Kidney tubule cell (primary cell): ENCODE results near the gene AGRP.
"Not testable (repeated sequence)": the region's sequence is repeated elsewhere in the genome, so short reads cannot be mapped to it uniquely, and the experiment has no call there.

Source experiments
- DNase-seq: peaks from one replicate; pipeline ENCODE4 v3.0.0-alpha.2; 2018; ENCODE audit warnings: low spot score

Gene AGRP, protein sequence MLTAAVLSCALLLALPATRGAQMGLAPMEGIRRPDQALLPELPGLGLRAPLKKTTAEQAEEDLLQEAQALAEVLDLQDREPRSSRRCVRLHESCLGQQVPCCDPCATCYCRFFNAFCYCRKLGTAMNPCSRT

DNA sequence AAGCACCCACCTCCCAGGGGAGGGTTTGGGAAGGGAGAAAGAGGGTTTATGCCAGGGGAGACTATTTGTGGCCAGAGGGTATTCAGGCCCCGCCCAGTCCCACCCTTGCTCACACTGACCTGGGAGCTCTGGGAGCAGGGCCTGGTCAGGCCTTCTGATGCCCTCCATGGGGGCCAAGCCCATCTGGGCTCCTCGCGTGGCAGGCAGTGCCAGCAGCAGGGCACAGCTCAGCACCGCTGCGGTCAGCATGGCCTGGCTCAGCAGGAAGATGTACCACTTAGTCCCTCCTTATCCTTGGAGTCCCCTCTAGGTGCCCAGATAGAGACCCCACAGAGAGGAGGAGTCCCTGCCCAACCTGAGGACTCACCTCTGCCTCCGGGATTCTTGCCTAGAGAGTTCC, at the start of gene AGRP:
TSS of gene AGRP (minus strand) at position 398 of the 400 bp plus-strand sequence. CDS start at position 249, 149 bp downstream.
- DNase-seq = no peak

DNA sequence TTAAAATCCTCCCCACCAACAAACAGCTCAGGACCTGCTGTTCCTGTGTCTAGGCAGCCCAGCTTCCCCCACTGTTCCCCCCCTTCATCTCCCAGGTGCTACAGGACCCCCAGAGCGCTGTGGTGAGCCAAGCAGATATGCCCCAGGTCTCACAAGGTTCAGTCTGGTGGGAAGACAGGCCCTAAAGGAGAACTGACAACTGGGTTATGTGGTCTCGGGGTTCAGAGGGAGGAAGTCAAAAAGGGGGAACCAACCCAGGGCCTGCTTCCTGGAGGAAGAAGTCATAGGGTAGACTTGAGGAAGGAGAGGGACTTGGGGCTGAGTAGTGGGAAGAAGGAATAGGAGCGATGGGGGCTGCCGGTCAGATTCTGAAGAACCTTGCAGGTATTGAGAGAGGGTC, 47.9 kb upstream of the AGRP start:
- DNase-seq = no peak

DNA sequence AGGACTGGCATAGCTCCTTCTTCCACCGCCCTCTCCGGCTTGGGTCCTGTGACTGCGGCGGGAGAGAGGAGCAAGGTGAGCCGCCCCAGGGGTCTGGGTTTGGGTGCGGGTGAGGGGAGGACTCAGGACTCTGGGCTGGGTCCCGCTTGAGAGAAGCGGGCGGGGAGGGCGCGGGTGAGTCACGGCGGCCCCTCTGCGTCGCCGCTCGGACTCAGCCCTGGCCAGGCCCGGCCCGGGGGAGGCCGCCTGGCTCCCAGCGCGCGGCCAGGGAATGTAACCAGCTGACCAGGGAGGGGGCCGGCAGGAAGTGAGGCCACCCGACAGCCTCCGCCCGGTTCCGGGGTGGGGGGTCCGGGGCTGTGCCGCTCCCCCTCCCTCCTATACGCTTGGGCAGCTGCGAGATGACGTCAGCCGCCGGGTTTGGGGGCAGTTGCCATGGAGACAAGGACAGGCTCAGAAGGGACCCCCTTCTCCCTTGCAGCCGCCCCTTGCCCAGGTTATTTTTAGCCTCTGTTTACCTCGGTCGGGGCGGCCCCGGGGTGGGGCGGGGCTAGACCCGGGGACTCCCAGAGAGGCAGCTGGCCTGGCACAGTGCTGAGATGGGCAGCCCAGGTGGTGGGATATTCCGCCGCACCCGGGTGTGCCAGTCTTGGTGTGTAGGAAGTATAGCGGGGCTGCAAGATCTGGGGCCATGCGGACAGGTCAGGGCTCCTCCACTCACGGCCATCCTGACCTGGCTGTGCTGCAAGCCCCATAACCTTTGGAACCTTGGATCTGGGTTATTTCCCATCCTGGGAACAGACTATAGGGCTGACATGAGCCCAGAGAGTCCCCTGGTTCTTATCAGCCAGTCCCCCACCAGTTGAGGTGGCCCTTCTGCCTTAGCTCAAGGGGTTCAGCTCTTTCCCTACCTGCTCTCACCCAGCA, 46.9 kb upstream of the AGRP start:
- peak; percentile 92 for DNase-seq

DNA sequence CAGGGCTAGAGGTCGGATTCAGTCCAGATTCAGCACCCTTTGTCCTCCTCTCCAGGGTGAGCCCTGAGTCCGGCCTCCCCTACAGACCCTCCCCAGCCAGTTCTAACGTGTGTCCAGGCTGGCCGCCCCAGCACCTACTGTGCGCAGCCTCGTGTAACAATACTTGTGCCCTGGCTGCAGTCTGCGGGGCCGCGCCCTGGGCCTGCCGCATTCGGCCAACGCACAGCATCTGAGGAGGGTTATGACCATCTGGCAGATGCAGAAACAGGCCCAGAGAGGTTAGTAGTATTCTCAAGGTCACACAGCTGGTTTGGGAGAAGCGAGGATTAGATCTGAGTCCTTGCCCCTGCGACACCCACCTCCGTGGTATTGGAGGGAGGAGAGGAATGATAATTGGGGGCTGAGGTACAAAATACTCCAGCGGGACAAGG, 46.2 kb upstream of the AGRP start:
- DNase-seq = peak; percentile 47

DNA sequence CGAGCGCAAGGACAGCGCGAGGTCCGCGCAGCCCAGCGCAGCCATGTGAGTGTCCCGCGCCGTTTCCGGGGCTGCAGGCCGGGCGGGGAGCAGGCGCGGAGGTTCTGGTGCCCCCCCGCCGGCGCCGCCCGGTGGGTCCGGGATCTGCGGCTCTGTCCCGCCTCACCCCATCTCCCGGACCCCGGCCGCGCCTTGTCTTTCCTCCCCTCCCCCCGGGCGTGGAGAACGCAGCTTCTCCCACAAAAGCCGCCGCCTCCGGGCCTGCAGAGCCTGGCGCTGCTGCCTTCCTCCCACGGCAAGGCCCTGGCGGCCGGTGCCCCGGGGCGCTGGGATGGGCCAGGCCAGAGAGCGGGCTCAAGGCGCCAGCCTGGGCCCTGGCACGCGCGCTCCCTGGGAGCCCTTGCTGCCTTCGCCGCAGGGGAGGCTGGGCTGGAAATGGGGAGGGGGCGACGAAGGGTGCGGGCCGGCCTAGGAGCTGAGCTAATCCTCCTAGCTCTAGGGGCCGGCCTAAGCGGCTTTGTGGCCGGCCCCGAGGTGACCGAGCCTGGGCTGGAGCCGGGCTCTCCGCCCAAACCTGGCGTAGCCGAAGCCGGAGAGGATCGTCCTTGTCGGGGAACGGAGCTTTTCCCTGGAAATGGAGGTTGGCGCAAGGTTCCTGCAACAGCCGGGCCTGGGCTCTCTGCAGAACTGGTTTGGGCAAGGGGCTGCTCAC, 45.7 kb upstream of the AGRP start:
- DNase-seq = peak; percentile 60

DNA sequence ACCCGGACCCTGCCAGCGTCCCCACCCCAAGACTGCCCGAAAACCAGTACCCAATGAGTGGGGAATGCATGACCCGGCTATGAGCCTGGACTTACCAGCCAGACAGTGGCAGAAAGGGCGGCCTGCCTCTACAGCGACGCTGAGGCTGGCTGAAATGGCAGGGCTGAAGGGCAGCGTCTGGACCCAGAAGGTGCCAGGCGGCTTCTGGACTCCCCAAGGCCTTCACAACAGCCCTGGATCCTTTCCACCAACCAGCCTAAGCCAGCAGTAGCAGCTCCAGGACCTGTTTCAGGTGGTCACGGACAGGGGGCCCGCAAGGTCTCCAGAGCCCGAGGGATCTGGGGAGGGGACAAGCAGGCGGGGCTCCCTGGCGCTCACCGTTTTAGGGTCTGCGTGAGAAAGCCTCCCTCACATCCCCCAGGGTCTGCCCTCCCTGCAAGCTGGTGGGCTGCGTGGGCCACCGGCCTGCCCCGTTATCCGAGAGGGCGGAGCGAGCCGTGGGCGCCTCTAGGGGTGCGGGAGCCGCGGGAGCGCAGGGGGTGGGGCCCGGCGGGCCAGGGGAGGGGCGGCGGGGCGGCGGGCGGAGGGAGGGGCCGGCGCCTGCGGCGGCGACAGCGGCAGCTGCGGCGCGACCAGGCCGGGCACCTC, 45.0 kb upstream of the AGRP start, which contains the start of gene RIPOR1:
TSS of gene RIPOR1 (plus strand) at position 608 of the 648 bp plus-strand sequence. CDS start 9,618 bp downstream, outside the sequence.
- DNase-seq = peak; percentile 40

DNA sequence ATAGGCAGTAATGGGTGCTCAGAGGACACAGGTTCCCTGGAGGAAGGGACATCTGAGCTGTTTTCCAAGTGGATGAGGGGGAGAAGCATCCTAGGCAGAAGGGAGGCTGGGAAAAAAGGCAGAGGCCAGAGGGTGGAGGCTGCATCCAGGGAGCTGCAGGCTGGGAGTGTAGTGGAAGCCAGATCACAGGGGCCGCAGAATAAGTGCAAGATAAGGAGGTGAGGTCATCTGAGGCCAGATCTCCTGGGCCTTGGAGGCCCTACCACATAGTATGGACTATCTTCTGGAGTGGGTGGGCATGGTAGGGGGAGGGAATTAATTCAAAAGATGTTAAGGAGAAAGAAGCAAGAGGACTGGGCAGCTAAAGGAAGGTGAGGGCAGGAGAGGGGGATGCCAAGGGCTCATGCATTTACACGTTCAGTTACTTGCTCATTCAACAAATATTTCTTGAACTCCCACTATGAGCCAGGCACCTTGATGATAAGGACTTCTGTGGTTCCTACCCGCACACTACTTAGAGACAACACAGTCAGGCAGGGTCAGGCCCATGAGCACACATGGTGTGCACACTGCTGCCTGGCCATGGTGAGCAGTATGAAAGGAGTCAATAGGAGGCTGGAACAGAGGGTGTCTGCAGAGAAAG, 42.9 kb upstream of the AGRP start:
- peak; percentile 74 for DNase-seq

DNA sequence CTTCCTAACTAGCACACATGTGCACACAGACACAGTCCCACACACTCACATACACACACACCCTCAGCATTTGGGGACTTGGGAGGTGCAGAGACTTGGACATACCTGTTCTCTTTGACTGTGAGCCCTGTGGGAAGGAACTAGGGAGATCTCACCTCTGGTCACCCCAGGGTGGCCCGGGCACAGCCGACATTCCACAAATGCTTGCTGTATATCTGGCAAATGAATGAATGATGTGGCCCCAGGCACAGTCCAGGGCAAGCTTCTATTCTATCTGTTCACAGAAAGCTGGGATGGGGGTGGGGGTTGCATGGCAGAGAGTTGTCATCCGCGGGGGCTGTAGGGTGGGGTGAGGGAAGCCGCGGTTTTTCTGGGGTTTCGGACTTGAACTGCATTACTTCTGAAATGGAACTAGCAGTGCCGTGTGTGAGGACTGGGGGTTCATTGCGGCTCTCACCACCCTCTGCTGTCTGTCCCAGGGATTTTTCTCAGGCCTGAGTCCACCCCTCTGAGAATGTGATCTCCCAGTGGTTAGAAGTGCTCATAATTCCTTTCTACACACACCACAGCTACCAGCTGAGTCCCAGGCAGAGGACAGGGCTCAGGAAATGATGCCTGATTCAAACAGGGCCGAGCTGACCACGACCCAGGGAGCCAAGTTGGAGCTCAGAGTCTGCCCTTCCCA, 42.0 kb upstream of the AGRP start:
- peak; percentile 56 for DNase-seq

DNA sequence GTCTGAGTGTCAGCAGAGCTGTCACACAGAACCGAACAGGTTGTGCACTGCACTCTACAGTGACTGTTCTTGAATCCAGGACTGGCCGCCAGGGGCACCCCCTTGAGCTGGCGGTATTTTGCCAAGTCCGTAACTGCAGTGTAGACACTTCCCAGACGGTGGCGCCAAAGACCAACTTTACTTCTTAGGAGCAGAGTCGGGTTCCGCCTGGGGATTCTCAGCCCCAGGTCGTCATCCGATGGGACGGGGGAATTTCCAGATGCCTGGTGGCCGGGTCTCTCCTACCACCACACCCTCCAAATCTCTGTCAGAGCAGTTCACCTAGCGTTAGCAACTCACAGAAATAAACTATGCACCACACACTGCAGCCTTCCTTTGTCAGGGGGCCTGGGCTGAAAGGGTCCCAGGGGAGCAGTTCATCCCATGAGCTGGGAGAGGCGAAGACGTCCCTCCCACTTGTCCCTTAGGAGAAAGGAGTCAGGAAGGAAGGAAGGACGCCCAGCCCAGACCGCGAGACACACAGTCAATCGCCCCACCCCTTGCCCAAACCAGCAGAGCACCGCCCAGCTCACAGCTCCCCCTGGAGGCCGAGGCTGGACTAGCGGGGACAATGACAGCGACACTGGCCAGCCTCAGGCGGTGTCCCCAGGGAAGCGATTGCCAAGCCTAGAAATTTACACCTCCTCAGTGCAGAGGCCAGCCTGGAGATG, 37.9 kb upstream of the AGRP start:
- peak; percentile 97 for DNase-seq

DNA sequence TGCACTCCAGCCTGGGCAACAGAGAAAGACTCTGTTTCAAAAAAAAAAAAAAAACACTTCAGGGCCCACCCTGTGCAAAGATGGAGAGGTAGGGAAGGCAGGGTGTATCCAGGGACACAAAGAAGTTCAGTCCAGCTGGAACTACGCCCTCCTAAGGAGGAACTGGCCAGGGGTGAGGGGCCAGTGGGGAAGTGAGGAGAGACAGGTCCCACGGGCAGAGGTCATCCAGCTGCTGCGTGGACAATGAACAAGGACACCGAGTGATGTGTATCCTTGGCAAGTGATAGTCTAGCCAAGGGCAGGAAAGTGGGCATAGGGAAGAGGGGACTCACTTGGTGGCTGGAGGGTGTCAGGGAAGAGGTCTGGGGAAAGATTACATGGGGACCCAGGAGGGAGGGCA, 35.9 kb upstream of the AGRP start:
- no peak for DNase-seq

DNA sequence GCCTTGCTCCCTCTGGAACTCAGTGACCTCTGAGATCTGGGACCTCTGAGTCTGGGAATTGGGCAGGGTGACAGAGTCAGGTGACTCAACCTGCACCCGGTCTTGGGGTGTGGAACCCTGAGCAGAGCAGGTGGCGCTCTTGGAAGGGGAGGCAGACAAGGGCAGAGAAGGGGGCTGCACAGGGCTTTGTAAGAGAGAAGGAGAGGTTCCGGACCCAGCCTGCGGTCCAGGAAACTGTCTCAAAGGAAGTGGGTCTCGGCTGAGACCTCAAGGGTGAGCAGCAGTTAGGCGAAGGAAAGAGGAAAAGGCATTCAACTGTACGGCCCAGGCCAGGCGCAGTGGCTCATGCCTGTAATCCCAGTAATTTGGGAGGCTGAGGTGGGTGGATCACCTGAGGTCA, 35.3 kb upstream of the AGRP start:
- DNase-seq = no peak

DNA sequence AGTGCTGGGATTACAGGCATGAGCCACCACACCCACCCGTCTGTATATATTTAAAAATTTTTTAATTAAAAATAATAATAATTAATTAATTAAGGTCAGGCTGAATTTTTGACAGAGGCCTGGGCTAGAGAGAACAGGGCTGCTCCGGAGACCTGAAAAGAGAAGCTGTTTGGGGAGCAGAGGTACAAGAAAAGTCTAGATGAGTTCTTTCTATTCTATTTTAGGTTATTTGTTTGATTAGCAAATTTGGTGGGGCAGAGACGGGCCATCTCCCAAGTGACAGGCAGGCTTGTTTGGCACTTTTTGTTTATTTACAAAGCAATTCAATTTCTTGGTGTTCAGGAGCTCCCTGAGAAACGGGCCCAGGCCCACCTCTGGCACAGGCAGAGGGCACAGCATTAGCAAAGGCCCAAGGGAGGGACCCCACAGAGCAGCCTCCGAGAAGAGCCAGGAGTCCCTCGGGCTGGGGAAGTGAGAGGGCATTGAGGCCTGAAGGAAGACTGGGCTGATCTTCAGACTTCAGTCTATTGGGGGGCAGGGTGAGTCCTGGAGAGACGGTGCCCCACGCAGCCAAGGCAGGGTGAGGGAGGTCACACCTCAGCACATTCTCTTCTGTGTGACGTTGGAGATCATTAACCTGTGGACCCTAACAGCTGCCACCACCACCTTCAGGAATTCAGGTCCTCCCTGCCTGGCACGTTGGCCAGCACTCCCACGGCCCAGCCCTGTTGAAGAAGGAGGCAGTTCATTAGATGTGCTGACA, 34.5 kb upstream of the AGRP start:
- peak; percentile 94 for DNase-seq

DNA sequence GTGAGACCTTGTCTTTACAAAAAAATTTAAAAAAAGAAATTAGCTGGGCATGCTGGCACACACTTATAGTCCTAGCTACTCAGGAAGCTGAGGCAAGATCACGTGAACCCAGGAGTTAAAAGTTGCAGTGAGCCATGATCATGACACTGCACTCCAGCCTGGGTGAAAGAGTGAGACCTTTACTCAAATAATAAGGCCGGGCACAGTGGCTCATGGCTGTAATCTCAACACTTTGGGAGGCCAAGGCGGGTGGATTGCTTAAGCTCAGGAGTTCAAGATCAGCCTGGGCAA, 33.8 kb upstream of the AGRP start:
- no peak for DNase-seq

DNA sequence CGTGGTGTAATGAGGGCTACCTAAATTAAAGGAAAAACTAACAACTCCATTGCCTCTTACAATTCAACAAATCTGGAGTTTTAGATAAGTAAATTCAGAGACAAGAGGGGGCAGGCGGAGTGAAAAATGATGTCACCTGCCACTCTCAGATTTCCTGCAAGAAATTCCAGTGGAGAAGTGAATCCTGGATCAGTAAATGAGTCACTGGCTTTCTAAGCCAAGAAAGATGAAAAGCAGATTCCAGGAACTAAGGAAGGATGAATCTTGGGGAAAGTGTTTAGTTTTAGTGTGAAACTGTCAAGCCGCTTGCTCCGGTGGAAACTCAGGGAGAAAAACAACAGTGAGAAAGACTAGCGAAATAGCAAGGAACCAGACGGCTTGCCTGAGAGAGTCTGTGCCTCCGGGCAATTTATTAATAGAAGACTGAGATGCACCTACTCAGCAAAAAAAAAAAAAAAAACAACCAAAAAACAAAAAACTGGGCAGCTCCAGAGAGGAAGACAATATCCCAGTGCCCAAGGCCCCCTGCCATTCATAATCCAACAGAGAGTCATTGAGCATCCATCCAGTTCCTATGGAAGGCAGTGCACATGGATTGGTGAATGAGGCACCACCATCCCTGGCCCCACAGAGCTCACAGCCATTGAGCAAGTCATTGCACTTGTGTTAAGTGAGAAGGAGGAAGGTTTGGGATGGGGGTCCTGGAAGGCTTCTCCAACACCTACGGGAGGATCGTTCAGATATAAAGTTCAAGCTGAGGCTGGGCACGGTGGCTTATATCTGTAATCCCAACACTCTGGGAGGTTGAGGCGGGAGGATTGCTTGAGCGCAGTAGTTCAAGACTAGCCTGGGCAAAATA, 33.2 kb upstream of the AGRP start:
- DNase-seq = peak; percentile 92

DNA sequence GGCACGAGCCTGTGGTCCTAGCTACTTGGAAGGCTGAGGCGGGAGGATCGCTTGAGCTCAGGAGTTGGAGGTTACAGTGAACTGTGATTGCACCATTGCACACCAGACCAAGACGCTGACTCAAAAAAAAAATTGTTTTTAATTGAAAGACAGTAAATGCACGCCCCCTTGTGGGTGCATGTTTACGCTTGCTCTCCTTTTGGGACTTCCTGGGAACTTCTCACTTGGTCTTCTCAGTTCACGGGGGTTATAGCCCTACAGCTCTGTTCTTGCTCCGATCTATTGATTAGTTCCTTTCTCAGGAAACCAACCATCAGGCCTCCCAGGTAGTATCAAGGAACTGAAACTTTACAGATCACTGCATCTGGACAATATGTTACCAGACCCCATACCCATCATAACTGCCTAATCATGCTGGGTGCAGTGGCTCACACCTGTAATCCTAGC, 31.1 kb upstream of the AGRP start:
- peak; percentile 86 for DNase-seq

DNA sequence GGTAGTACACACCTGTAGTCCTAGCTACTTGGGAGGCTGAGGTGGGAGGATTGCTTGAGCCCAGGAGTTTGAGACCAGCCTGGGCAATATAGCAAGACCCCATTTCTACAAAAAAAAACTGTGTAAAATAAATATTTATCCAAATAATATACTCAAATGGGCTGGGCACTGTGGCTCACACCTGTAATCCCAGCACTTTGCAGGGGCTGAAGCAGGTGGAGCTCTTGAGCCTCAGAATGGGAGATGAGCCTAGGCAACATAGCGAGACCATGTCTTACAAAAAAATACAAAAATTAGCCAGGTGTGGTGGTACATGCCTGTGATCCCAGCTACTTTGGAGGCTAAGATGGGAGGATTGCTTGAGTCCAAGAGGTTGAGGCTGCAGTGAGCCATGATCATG, 30.5 kb upstream of the AGRP start:
- DNase-seq = not testable (repeated sequence)

DNA sequence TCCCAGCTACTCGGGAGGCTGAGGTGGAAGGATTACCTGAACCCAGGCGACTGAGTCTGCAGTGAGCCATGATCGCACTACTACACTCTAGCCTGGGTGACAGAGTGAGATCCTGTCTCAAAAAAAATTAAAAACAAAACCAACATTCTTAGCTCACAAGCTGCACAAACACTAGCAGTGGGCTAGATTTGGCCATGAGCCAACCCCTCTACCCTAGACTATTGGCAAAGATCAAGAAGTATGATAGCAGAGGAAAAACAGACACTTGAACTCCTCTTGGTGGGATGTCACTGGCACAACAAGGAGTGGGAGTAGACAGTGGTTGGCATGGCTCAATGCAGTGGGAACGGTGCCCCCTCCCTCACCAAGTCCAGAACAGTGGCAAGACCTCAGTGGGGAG, 25.7 kb upstream of the AGRP start:
- DNase-seq = no peak

DNA sequence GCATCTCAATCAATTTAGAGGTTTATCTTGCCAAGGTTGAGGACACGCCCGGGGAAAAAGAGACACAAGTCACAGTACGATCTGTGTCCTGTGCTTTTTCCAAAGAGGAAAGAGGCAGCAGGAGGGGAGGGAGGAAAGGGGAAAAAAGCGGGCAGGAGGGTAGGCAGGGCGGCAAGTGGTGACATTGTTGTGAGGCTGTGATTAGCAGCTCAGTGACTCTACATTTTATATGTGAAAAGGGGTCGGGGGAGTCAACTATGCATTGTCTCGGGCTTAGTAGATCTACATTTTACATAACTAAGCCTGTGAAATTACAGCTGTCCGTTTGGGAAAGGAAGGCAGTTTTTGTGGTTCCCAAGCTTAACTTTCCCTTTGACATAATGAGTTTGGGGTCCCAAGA, 23.1 kb upstream of the AGRP start:
- DNase-seq = no peak
